AG04450 (cell line): ENCODE results near the gene MS4A12. TPM values are rescaled to one million over a fixed set of nuclear protein-coding genes. Genes with fewer than 3 reads are reported as not detected.
"Not testable (repeated sequence)": the region's sequence is repeated elsewhere in the genome, so short reads cannot be mapped to it uniquely, and the experiment has no call there.

ENCODE experiments used
- CTCF ChIA-PET: fragments of 300-600, 350-600 bp; formaldehyde crosslinking; extraction: SDS; loops from one replicate; lab custom pipeline; 2022; ENCODE audit warnings: antibody characterized with exemption, inconsistent platforms; lab: Charles Lee
- POLR2A ChIA-PET: fragments of 350-600 bp; formaldehyde crosslinking; extraction: SDS; loops from one replicate; lab custom pipeline; 2021; ENCODE audit warnings: antibody characterized with exemption, inconsistent platforms; lab: Yijun Ruan, JAX
- DNase-seq: peaks from one replicate; pipeline ENCODE4 v3.0.0-alpha.2; 2011; ENCODE audit warnings: low read depth, low spot score
- H3K27ac ChIP-seq: one replicate; pipeline ENCODE4 v1.5.1; 2012; ENCODE audit warnings: low read depth, low read length, control low read depth
- H3K27me3 ChIP-seq: one replicate; pipeline ENCODE4 v1.6.0; 2012; ENCODE audit warnings: low read length; ENCODE audit not compliant: control insufficient read depth, insufficient read depth
- H3K4me3 ChIP-seq: 2 replicates; pipeline ENCODE4 v1.5.1; 2011; ENCODE audit warnings: mild to moderate bottlenecking, low read depth, low read length, control low read depth
- H3K9me3 ChIP-seq: 2 replicates; pipeline ENCODE4 v1.5.1; 2012; ENCODE audit warnings: low read length; ENCODE audit not compliant: control insufficient read depth, insufficient read depth
- polyA plus RNA-seq: library from polyadenylated mRNA; depleted of rRNA; stranded (reverse); fragments of >200 nt; gene quantifications from 2 replicates; pipeline ENCODE4 v1.2.3, GENCODE V29; 2011
- TF ChIP-seq, protein P1 (sequence below): IDR thresholded peaks from 2 replicates; pipeline ENCODE4 v1.5.1; 2011; ENCODE audit warnings: low read depth, low read length, control low read depth, inconsistent platforms

MS4A12 gene
- polyA plus RNA-seq, 1 experiment, result not detected

GRCh38 chr11:60498853-60499252 is 6.3 kb downstream of the MS4A12 start:
- CTCF ChIA-PET, result no interaction called here
- Histone ChIP-seq H3K27me3 (no peaks in the 10 kb centered on the region), H3K9me3 (peaks cover 10% of the 10 kb centered on the region), H3K27ac (no peak overlapping the region), H3K4me3 (no peak overlapping the region)
- POLR2A ChIA-PET, result no interaction called here
- TF ChIP-seq, protein P1, sequence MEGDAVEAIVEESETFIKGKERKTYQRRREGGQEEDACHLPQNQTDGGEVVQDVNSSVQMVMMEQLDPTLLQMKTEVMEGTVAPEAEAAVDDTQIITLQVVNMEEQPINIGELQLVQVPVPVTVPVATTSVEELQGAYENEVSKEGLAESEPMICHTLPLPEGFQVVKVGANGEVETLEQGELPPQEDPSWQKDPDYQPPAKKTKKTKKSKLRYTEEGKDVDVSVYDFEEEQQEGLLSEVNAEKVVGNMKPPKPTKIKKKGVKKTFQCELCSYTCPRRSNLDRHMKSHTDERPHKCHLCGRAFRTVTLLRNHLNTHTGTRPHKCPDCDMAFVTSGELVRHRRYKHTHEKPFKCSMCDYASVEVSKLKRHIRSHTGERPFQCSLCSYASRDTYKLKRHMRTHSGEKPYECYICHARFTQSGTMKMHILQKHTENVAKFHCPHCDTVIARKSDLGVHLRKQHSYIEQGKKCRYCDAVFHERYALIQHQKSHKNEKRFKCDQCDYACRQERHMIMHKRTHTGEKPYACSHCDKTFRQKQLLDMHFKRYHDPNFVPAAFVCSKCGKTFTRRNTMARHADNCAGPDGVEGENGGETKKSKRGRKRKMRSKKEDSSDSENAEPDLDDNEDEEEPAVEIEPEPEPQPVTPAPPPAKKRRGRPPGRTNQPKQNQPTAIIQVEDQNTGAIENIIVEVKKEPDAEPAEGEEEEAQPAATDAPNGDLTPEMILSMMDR, result no peak
- DNase-seq, result no peak

- peaks cover 10% of the 10 kb centered on the region for H3K9me3 ChIP-seq
- no peaks in the 10 kb centered on the region for H3K27me3 ChIP-seq
- no peak for DNase-seq
- CTCF ChIA-PET, result no interaction called here
- H3K4me3 ChIP-seq, result no peak overlapping the region
- POLR2A ChIA-PET, result no interaction called here
- TF ChIP-seq, protein P1, result no peak
- no peak overlapping the region for H3K27ac ChIP-seq
Measured at GRCh38 chr11:60500276-60500910, 7.8 kb downstream of the MS4A12 start.

GRCh38 chr11:60502221-60502775 is 9.7 kb downstream of the MS4A12 start:
- Histone ChIP-seq H3K9me3 (peaks cover 6% of the 10 kb centered on the region), H3K27ac (no peak overlapping the region), H3K4me3 (no peak overlapping the region), H3K27me3 (no peaks in the 10 kb centered on the region)
- CTCF ChIA-PET, result no interaction called here
- TF ChIP-seq, protein P1, result no peak
- no peak for DNase-seq
- POLR2A ChIA-PET, result no interaction called here

DNA sequence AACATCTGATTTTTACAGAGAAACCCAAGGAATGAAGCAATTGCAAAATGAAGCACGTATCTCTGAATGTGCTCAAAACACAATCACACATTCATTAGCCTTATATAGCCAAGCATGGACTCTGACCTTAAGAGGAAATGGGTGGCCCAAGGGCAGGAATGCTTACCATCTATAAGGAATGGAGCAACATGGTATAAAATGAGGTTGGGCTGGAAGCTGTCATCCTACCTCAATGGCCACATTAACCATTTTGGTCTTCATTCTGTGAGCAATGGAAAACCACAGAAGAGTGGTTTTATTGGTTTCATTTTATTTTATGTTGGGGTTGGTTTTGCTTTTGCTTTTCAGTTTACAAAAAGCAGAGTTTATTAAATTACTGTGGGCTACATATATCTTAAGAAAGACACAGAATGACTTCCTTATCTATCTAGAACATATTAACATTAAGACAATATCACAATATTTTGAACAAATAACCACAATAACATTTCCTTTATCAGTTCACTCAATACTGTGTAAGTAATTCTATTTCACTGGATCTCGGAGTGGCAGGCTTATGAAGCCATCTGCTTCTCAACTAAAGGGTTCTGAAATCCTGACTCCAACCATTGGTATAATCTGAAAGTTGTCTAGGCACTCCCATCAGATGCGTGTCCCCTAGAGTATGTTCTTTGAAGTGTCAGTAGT is 11.8 kb downstream of the MS4A12 start:
- CTCF ChIA-PET, result no interaction called here
- POLR2A ChIA-PET, result no interaction called here
- TF ChIP-seq, protein P1, result no peak
- H3K27me3 ChIP-seq, result no peaks in the 10 kb centered on the region
- peaks cover under 1% of the 10 kb centered on the region; the same call in 1 of the 2 replicates for H3K9me3 ChIP-seq
- H3K4me3 ChIP-seq, result no peak overlapping the region
- H3K27ac ChIP-seq, result no peak overlapping the region
- no peak for DNase-seq

DNA sequence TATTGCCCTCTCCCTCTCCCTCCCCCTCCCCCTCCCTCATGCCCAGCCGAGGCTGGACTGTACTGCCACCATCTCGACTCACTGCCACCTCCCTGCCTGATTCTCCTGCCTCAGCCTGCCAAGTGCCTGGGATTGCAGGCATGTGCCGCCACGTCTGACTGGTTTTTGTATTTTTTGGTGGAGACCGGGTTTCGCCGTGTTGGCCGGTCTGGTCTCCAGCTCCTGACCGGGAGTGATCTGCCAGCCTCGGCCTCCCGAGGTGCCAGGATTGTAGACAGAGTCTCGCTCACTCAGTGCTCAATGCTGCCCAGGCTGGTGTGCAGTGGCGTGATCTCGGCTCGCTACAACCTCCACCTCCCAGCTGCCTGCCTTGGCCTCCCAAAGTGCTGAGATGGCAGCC is 17.0 kb downstream of the MS4A12 start:
- POLR2A ChIA-PET, CTCF ChIA-PET: not testable (repeated sequence)

GRCh38 chr11:60510209-60510608 is 17.6 kb downstream of the MS4A12 start:
- POLR2A ChIA-PET, DNase-seq, H3K4me3 ChIP-seq, H3K9me3 ChIP-seq, H3K27me3 ChIP-seq, CTCF ChIA-PET, H3K27ac ChIP-seq: not testable (repeated sequence)

More for the DNA sequence above, 17.0 kb downstream of the MS4A12 start:
- H3K27me3 ChIP-seq, H3K4me3 ChIP-seq, H3K27ac ChIP-seq, DNase-seq, H3K9me3 ChIP-seq: not testable (repeated sequence)
